ENCODE results near the gene TMTC1. TPM values are rescaled to one million over a fixed set of nuclear protein-coding genes. Genes with fewer than 3 reads are reported as not detected.

The TMTC1 gene
- total RNA-seq, 2 donors from 2014 or later = 49.0 to 49.5 TPM

DNA sequence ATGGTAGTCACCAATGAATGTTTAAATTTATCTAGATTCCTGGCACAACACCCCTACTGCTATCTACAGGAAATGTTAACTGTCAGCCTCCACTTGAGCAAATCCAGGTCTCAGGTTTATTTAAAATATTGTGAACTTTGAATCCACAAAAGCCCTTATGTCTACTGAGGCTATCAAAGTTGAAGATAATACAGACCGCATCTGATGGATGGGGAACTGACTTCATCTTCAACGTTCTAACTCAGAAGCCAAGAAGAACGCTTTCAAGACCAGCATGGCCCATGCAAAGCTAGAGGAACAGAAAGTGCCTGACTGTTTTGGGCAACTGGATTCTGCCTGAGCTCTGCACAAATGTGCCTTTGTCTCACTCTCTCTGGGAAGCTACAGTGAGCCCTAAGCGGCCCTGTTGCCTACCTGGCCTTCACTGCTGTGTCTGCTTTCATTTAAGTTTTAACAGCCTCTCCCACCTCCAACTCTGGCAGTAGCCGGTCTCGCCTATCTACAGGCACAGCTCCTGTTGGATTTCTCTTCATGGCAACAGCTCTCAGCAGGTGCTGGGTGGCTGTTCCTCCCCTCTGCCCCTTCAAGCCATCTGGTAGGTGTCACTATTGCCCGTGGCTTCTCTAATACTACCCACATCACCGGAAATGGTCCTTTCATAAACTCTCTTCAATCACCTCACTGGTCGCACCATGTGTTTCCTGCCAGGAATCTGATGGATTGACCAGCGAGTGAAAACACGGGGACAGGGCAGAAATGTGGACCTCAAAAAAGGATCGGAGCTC, 174.1 kb downstream of the TMTC1 start:
- ATAC-seq = peak; percentile 29 to 55
- DNase-seq = no peak
- intact Hi-C loops (cut with DNase I) = no loop called here

DNA sequence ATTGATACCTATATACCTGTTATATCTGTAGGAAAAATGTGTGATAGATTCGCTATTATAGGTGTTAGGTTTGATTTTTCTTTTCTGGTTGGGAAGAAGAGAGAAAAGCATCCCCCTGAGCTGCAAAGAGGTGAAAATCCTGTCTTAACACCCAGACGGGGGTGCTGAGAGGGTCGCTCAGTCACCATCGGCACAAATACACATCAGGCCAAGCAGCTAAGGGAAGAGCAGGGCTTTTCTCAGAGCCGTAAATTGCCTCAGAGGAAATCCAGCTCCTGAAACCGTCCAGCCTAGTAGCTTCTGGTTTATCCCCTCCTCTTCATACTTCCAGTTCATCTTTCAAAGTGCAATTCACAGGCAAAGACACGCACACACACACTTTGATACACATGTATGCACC, 175.2 kb downstream of the TMTC1 start:
- ATAC-seq (peak in 1 of 2 donors; percentile 10), DNase-seq (no peak)
- intact Hi-C loops (cut with DNase I) = no loop called here

GRCh38 chr12:29599381-29599780, 184.4 kb downstream of the TMTC1 start:
- DNase-seq (no peak), ATAC-seq (no peak)
- intact Hi-C loops (cut with DNase I) = no loop called here

DNA sequence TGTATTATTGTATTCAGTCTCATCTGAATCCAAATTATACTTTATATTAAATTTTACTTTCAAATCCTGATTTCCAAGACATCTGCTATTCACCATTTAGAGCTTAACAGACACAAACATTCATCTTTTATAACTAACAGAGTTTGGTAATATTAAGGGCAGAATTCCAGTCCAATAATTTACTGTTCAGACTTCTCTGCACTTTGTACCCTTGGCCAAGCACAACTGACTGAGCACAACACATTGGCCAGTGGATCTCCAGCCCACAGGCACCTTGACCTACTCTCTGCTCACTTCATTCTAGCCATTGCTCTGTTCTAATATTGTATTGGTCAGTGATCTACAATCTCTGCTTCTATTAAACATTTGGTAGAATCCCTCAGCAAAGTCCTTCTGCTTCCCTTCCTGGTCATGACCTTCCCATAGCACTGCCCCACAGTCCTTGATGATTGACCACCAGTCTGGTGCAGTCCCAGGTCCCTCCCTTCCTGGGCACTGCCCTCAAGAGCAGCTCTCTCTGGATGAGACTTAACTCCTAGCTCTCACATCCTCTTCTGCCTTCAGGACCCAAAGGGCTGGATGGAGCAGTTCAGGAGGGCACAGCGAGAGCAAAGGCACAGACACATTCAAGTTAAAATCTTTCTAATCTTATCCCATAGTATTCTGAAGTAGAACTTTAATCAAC, 188.5 kb downstream of the TMTC1 start:
- intact Hi-C loops (cut with DNase I) = no loop called here
- DNase-seq (no peak), ATAC-seq (no peak)

DNA sequence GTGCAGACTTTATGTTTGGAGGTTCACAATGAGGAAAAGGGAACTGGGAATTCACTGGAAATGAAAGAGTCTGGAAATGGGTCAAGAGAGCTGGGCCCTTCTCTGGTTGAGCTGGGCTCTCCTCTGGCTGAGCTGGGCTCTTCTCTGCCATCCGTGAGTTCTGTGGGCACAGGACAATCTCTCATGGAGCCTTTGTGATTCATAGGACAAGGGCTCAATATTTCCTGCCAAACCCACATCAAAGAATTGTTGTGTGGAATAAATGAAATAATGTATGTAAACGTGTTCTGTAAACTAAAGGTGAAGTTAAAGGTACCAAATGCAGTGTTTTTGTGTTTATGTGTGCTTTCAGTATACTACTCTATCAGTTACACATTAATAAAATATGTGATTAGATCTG, 190.7 kb downstream of the TMTC1 start:
- intact Hi-C loops (cut with DNase I) = no loop called here
- DNase-seq (no peak), ATAC-seq (no peak)

- peak; percentile 75 to 90 for ATAC-seq
- intact Hi-C loops (cut with DNase I) = no loop called here
- DNase-seq = no peak
Measured at GRCh38 chr12:29591140-29592020, 192.4 kb downstream of the TMTC1 start.

DNA sequence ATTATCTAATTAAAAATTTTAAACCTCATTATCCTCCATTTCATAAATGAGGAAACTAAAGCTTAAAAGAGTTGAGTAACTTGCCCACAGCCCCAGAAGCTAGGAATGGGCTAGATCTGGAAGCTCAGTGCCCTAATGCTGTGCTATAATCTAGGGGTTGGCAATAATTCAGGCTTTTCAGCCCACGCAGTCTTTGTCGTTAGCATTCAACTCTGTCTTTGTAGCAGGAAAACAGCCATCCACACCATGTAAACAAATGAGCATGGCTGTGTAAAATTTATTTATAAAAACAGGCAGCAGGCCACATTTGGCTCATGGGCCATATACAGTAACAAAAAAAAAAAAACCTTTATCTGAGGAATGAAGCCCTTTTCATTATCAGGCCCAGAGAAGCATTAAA, 193.9 kb downstream of the TMTC1 start:
- ATAC-seq = no peak
- no peak for DNase-seq
- intact Hi-C loops (cut with DNase I) = no loop called here

DNA sequence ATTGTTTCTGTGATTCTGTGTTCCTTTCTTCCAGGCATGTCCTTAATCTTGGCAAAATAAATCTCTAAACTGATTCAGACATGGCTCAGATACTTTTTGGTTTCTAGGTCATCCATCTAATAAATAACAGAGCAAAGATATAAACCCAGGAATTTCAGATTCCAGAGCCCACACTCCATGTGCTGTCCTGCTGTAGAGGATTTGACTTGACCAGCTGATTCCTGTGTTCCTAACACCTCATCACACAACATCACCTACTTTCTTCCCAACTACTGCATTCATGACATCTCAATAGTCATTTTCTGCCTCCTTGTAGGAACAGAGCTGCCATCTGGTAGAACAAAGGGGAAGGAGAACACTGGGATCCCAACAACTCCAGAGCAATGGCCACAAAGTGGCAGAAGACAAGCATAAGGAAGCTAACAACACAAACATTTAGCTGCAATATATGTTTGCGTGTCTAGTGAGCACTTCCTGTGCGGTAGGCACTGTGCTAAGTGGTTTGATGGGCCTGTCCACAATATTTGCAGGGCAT, 194.4 kb downstream of the TMTC1 start:
- DNase-seq = no peak
- no peak for ATAC-seq
- intact Hi-C loops (cut with DNase I) = no loop called here

GRCh38 chr12:29582677-29583272, 201.0 kb downstream of the TMTC1 start:
- DNase-seq (peak; percentile 39), ATAC-seq (peak; percentile 75 to 87)
- intact Hi-C loops (cut with DNase I) = no loop called here

DNA sequence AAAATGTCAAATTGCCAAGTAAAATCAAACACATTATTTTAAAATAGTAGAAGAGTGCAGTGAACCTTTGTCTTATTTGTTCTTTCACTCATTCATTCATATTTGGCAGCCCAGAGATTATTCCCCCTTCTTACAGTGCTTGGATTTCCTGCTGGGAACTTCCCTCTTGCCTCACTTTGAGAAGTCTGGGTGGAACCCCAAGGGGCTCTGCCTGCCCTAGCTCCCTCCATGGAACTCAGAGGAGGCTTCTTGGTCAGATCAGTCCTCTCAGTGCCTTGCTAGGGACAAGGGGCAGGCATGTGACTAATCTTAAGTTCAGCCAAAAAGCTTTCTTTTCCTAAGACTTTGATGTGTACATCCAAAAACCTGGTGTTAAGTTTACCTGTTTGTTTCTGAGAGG, 201.6 kb downstream of the TMTC1 start:
- DNase-seq = no peak
- ATAC-seq = peak; percentile 34 to 45
- intact Hi-C loops (cut with DNase I) = no loop called here

DNA sequence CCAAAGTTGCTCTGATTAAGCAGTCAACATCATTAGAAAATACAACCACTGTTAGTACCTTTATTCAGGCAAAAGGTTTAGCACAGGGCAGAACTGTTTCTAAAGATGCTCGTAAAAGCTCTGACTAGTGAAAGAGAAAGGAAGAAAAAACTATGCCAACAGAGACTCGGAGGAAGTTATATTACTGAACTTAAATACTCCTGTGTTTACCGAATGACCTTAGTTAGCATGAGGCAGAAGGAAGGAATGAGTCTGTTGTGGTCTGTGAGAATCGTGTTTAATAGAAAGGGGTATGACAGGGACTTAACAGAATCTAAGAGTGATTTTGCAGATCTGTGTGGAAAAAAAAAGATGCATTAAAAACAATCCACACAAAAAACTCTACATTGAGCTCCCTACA, 202.1 kb downstream of the TMTC1 start:
- DNase-seq (no peak), ATAC-seq (no peak)
- intact Hi-C loops (cut with DNase I) = no loop called here

GRCh38 chr12:29580971-29581370, 202.8 kb downstream of the TMTC1 start:
- intact Hi-C loops (cut with DNase I) = no loop called here
- DNase-seq (no peak), ATAC-seq (no peak)

DNA sequence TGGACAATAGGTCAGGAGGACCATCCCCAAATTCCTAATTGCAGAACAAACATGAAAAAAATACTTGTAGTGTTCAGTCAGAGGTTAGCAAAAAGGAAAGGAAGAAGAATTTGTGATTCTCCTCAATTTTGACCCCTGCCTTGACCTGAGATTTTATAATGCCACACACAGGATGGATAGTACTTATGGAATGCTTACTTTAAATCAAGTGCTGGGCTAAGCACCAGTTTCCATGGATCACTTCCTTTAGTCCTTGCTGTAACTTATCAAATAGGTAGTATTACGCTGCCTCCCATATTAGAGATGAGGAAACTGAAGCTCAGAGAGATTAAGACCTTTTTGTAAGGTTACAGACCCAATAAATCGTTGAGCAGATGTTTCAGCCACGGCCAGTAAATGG, 205.0 kb downstream of the TMTC1 start:
- ATAC-seq (no peak), DNase-seq (no peak)
- intact Hi-C loops (cut with DNase I) = no loop called here

DNA sequence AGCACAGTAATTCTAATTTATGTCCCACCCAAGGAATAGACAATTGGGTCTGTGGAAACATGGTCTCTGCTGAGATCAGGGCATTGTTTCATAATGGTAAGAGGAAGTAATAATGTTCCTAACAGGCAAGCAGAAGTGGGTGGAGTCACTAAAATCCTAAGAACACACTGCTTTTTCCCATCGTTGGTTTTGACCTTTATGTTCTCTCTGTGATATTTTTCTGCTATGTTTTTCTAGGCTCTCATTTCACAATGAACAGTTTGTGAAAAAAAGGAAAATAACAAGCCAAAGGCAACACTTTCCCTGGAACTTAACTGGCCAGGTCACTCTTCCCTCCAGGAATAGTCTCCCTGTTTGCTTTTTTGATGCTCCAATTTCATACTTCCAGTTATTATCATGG, 205.7 kb downstream of the TMTC1 start:
- peak; percentile 21 to 48 for ATAC-seq
- intact Hi-C loops (cut with DNase I) = no loop called here
- no peak for DNase-seq

DNA sequence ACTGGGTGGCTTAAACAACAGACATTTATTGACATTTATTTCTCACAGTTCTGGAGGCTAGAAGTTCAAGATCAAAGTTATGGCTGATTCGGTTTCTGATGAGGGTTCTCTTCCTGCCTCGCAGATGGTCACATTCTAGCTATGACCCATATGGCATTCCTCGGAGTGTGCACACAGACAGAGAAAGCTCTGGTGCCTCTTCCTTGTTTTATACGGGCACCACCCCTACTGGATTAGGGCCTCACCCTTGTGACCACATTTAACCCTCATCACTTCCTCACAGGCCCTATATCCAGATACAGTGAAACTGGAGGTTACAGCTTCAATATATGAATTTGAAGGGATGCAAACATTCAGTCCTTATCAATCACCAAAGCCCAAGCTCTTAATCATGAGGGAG, 209.2 kb downstream of the TMTC1 start:
- ATAC-seq (no peak), DNase-seq (no peak)
- intact Hi-C loops (cut with DNase I) = no loop called here

- ATAC-seq = no peak
- no peak for DNase-seq
- intact Hi-C loops (cut with DNase I) = no loop called here
Measured at GRCh38 chr12:29572938-29573337, 210.8 kb downstream of the TMTC1 start.

DNA sequence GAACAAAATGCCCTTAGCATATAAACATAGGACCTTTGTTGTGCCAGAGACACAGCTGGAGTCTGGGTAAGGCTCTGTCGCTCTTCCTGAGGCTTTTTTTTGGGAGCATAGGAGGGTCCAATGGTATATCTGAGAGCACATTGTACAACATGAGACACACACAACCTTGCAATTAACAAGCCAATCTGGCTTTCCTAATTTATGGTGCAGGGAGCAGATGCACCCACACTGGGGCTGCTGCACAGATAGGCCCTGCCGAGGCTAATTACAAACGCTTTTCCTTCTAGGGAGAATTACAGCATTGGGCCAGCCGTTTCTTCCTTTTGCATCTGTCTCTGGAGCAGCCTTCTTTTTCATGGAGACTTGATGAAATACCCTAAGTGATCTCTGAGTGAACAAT, 211.3 kb downstream of the TMTC1 start:
- DNase-seq = no peak
- ATAC-seq = no peak
- intact Hi-C loops (cut with DNase I) = no loop called here

DNA sequence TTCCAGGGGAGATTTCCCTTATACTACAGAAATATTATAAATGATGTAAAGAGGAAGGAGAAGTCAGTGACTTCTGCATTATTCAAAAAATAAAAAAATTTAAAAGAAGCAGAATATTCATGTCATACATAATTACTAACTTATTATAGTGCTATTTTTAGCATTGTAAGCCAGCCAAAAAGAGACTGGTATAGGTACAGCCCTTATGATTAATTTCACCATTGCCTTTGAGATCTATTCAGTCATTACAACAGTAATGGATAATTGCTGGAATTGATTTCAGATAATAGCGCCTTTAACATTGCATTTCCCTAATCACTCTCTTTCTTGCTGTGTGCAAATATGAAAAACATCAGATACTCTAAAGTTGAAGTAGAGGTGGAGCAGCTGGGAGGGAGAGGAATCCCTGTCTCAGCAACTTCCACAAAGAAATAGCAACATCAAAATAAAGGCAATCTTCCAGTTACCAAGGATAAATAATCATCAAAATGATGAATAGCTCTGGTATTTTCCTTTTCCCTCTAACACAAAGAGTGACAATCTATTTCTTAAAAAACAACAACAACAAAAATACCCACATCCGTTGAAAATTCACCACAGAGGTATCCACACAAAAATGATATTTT, 214.5 kb downstream of the TMTC1 start:
- ATAC-seq (no peak), DNase-seq (no peak)
- intact Hi-C loops (cut with DNase I) = no loop called here

DNA sequence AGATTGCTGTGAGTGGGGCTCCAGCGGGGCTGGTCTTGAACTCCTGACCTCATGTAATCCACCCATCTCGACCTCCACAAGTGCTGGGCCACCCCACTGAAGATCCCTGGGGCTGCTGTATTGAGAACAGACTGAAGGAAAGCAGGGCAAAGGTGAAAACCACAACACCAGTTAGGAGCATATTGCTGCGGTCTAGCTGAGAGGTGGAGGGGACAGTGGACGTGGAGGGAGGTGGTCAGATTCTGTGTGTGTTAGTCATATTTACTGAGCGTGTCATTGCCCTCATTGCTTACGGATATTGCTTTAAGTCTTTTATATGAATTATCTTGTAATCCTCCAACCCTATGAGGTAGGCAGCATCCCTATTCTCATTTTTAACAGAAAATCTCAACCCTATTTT, 217.3 kb downstream of the TMTC1 start:
- intact Hi-C loops (cut with DNase I) = no loop called here
- ATAC-seq = no peak
- no peak for DNase-seq
